ENCODE data around the gene HDDC2.

GRCh38 chr6:125346201-125346925 lies 44.6 kb upstream of the HDDC2 start:
- TF ChIP-seq, protein P1, sequence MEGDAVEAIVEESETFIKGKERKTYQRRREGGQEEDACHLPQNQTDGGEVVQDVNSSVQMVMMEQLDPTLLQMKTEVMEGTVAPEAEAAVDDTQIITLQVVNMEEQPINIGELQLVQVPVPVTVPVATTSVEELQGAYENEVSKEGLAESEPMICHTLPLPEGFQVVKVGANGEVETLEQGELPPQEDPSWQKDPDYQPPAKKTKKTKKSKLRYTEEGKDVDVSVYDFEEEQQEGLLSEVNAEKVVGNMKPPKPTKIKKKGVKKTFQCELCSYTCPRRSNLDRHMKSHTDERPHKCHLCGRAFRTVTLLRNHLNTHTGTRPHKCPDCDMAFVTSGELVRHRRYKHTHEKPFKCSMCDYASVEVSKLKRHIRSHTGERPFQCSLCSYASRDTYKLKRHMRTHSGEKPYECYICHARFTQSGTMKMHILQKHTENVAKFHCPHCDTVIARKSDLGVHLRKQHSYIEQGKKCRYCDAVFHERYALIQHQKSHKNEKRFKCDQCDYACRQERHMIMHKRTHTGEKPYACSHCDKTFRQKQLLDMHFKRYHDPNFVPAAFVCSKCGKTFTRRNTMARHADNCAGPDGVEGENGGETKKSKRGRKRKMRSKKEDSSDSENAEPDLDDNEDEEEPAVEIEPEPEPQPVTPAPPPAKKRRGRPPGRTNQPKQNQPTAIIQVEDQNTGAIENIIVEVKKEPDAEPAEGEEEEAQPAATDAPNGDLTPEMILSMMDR (IDR thresholded peaks at IDR 0.05; ENCODE audit: low read depth, low read length, poor library complexity, severe bottlenecking): no peak
- no peak for TF ChIP-seq EZH2phosphoT487 (IDR thresholded peaks at IDR 0.05; ENCODE audit: borderline replicate concordance, low read length)
